Measurements from ENCODE around the gene TMBIM1.

TMBIM1 gene

DNA sequence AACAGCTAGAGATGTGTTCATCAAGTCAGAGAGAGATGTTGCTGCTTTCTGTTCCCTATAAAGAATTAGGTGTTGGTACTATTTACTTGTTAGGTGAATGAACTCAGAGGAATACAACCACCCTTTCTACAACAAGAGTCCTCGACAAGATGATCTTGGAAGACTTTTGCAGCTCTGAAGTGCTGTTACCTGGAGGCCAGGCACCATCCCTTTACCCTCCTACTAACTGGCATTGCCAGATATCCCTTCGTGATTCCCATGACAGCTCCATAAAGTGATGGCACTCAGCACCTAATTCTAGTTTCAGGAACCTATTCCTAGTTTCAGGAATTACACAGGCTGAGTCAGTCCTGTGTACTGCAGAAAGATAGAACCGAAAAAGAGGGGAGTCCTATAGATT, 65.4 kb downstream of the TMBIM1 start:
- no peaks in the 10 kb centered on the region for H3K27me3 ChIP-seq (ENCODE audit: low read length)
- H3K79me2 ChIP-seq (ENCODE audit: insufficient read depth, low read length), result peaks cover 80% of the 10 kb centered on the region
- no peak overlapping the region for H3K9ac ChIP-seq (ENCODE audit: low read length)
- peaks cover 17% of the 10 kb centered on the region; the same call in 1 of the 2 replicates for H3F3A ChIP-seq (ENCODE audit: insufficient read depth)
- H3K27ac ChIP-seq (ENCODE audit: low read depth, low read length), result no peak overlapping the region
- H3K4me3 ChIP-seq (ENCODE audit: insufficient read depth, low read length, poor library complexity, severe bottlenecking), result no peak overlapping the region
- TF ChIP-seq EZH2phosphoT487 (conservative IDR thresholded peaks at IDR 0.05; ENCODE audit: low read length), result no peak
- TF ChIP-seq, protein P1, sequence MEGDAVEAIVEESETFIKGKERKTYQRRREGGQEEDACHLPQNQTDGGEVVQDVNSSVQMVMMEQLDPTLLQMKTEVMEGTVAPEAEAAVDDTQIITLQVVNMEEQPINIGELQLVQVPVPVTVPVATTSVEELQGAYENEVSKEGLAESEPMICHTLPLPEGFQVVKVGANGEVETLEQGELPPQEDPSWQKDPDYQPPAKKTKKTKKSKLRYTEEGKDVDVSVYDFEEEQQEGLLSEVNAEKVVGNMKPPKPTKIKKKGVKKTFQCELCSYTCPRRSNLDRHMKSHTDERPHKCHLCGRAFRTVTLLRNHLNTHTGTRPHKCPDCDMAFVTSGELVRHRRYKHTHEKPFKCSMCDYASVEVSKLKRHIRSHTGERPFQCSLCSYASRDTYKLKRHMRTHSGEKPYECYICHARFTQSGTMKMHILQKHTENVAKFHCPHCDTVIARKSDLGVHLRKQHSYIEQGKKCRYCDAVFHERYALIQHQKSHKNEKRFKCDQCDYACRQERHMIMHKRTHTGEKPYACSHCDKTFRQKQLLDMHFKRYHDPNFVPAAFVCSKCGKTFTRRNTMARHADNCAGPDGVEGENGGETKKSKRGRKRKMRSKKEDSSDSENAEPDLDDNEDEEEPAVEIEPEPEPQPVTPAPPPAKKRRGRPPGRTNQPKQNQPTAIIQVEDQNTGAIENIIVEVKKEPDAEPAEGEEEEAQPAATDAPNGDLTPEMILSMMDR (IDR thresholded peaks at IDR 0.05; ENCODE audit: insufficient read depth, low read length, poor library complexity, severe bottlenecking), result no peak
- H3K9me2 ChIP-seq (replicated peaks; ENCODE audit: insufficient read depth, low read length), result no peaks in the 10 kb centered on the region
- H3K36me3 ChIP-seq (ENCODE audit: low read length), result peaks cover 60% of the 10 kb centered on the region
- H3K9me3 ChIP-seq (ENCODE audit: insufficient read depth, low read length), result no peaks in the 10 kb centered on the region
- H4K20me1 ChIP-seq (ENCODE audit: low read depth, low read length), result peaks cover 45% of the 10 kb centered on the region
- no peak overlapping the region for H2AFZ ChIP-seq (ENCODE audit: low read depth, low read length, severe bottlenecking)
- H3K4me2 ChIP-seq (ENCODE audit: low read depth, low read length, poor library complexity, severe bottlenecking), result no peak overlapping the region
